ENCODE results near the gene TMPRSS3.

Gene TMPRSS3

DNA sequence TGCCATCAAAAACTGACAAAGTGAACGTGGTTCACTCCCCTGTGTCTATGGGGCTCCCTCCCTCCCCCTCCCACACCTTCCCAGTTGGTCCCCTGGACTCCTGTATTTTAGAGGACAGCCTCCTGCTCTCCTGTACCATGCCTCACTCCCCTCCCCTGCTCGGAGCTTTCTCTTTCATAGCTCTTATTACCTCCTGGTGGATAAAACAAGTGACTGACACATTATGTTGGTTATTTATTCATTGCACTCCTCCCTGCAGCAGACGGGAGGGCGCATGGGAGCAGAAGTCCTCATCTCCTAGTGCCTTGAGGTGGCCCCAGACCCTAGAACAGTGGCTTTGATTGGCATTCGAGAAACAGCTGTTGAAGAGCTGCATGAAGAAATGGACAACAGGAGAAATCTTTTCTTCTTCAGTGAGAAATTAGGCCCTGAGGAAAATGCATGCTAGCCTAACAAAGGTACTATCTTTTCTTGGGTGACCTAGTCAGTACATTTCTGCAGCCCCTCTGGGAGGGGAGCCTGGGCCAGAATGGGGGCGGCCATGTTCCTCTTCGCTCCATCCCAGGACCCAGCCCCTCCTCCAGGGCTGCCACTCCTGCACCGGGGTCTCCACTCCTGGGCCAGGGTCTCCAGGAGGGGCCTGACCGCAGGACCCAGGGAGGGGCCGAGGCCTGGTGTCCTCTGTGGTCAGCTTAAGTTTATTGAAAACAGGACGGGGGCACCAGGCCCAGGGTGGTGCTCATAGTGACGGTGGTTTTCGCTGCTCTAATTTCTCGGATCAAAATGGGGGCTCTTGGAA lies 28.3 kb downstream of the TMPRSS3 start:
- DNase-seq: no peak

DNA sequence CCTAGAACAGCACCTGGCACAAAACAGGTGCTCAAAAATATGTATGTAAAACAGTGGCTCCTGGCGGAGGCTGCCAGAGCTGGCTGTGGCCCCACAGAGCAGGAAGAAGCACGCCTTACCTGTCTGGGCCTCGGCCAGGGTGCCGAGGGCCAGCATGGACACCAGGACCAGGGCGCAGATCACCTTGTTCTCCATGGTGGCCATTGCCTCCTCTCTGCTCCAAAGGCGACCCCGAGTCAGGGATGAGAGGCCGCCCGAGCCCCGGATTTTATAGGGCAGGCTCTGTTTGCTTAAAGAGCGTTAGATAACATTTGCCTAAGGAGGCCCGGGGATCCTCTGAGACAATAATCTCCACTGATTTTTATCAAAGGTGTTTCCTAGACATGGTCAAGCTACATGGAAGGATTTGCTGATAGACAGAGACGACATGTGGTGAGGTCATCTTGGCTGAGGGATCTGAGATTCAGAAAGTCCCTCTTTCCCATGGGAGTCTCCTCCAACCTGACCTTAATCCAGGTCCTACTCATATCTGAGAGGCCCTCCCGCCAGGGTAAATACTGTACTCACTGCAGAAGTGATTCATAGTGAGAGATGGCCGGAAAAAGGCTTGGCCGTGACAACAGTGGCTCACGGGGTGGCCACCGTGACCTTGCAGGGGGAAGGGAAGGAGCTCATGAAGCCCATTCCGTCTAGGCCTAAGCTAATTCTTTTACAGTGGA lies 29.4 kb downstream of the TMPRSS3 start, which contains the start of gene TFF1:
Gene TFF1 (minus strand): TSS at position 244 of the 719 bp plus-strand sequence. CDS start 40 bp downstream, at position 204.
- no peak for DNase-seq

DNA sequence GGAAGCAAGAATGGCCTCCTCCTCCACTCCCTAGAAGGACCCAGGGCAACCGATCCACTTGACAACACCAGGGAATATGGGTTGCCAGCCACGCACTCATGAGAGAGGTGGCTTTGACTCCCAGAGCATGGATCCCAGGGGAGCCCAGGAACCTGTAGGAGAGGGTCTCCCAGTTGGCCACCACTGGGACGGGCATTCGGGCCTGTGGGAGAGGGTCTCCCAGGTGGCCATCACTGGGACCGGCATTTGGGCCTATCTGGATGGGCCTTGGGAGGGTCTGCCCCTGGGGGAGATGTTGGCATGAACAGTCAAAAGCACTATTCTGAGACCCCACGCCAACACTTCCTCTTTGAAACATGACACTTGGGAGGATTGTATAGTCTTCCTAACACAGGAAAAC lies 30.1 kb downstream of the TMPRSS3 start:
- DNase-seq: no peak

DNA sequence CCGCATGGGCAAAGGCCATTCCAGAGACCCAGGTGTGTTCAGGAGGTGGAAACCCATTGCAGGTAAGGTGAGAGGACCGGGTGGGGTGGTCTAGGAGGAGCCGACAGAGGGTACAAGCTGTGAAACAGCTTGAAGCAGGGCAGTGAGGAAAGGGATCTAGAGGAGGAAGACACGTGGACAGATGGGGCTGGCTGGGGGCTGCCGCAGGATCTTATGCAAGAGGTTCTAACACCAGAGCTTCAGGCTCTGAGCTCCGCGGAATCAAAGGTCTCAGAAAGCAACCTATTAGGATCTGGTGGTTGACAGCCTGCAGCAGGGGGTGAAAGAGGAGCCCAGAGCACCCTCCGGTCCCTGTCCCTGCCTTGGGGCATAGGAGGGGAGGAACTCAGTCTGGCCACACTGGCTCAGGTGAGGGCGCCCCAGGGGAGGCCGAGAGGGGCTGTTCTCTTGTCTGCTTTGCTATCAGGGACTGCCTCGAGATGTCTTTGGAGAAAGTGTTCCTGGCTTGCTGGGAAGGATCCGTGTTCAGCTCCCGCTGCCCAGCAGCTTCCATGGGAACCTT lies 31.5 kb downstream of the TMPRSS3 start:
- DNase-seq: no peak

DNA sequence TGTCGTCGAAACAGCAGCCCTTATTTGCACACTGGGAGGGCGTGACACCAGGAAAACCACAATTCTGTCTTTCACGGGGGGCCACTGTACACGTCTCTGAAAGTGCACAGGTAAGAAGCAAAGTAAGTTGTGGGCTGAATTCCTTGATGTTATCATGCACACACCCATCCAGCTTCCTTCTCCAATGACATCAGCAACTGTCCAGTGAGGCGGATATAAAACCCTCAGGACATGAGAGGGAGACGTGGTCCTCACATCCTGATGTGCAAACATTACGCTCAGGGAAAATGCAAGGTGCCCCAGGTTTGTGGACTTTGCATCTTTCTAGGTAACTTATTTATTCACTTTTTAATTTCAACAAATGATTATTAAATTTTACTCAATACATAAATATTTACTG lies 32.5 kb downstream of the TMPRSS3 start:
- DNase-seq: no peak

DNA sequence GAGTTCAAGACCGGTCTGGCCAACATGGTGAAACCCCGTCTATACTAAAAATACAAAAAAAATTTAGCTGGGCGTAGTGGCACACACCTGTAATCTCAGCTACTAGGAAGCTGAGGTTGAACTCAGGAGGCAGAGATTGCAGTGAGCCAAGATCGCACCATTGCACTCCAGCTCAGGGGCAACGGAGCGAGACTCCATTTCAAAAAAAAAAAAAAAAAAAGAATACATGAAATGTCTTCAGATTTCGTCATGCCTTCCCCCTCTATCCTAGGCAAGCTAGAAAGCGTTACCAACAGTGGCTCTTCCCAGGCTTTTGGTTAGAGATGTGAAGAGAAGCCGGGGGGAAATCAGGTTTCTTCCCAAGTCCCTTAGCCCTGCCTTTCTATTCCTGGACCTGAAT lies 33.2 kb downstream of the TMPRSS3 start:
- DNase-seq: no peak

DNA sequence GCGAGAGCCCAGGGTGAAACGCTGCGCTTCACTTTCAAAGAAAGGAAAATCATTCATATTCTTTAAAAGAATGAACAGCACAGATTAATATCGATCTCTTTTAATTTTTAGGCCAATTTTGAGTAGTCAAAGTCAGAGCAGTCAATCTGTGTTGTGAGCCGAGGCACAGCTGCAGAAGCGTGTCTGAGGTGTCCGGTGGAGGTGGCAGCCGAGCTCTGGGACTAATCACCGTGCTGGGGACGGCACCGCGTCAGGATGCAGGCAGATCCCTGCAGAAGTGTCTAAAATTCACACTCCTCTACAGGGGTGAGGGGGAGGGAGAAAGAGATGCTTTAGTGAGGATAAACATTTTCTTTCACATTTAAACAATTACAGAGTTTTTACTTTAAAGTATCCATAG lies 33.7 kb downstream of the TMPRSS3 start:
- no peak for DNase-seq

DNA sequence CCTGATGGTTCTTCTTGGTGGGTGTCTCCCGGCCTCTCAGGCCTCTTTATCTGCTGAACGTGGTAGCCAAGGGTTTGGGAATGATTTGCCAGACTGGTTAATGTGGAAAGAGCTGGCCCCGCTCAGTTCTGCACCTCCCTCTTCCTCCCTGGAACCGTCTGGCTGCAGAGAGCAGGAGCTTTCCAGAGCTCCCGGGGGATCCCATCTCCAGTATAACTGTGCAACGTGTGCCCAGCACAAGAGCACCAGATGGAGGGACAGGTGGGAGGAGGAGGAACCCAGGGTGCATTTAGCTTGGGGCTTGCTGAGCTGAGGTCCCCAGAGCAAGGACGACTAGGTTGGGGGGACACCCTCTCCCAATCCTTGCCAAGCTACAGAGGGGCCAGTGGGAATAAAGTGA lies 34.6 kb downstream of the TMPRSS3 start:
- no peak for DNase-seq

DNA sequence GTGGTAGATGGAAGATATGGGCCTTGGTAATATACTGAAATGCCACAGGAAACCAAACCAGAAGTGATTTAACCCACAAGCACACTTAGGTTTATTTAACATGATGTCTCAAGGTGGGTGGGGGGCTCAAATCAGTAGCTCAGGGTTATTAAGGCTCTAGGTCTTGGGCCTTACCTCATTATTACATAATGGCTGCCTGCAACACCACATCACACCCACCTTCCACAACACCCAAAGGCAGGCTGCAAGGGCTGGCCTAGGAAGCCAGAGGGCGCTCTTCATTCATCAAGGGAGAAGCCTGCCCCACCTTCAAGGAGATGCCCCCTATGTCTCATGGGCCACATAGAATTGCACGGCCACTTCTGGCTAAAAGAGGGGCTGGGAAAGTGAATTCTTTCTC lies 35.5 kb downstream of the TMPRSS3 start:
- no peak for DNase-seq

DNA sequence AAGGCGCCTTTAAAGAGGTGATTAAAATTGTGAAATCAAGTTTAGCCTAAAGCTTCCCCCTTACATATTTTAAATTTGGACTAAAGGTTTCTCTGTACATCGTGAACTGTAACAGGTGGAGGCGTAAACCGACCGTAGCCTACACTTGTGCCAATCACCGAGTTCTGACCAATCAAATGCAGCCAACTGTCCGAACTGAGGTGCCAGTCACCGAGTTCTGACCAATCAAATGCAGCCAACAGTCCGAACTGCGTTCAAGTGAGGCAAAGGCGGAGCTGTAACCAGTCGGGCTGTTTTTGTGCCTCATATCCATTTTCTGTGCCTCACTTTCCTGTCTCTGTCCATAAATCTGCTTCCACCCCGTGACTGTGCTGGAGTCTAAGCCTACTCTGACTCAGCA lies 36.9 kb downstream of the TMPRSS3 start:
- DNase-seq: no peak

DNA sequence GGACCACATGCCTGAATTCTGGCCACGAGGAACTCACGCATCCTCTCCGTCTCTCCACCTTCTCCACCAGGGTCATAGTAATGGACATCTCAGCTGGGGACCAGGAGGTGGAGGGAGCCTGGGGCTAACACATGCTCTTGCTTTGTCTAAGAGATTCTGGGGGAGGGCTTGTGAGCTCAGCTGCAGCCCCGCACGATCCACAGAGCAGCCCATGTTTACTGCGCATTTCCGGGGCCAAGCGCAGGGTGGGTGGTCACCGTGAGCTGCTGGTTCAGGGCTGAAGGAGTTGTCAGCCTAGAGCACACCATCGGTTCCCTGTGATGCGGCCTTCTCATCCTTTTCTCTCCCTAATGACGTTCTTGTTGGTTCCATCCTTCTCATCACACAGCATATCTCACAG lies 37.6 kb downstream of the TMPRSS3 start:
- DNase-seq: no peak

DNA sequence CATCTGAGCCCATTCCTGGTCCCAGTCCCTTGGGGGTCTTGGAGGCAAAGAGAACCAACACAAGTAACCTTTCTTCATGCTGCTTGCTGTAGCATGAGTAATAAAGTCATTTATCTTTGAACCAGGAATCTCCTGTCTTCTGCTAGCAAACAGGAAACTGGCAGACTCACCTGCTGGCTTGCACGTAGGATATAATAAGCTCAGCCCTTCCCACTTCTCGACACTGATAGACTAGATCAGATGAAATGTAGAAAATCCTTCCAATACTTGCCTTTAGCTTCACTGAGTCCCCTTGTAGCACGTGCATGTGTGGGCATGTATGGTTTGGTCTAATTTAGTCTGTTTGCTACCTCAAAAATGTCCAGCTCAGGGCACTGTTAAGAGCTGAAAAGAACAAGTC lies 38.5 kb downstream of the TMPRSS3 start:
- DNase-seq: no peak

DNA sequence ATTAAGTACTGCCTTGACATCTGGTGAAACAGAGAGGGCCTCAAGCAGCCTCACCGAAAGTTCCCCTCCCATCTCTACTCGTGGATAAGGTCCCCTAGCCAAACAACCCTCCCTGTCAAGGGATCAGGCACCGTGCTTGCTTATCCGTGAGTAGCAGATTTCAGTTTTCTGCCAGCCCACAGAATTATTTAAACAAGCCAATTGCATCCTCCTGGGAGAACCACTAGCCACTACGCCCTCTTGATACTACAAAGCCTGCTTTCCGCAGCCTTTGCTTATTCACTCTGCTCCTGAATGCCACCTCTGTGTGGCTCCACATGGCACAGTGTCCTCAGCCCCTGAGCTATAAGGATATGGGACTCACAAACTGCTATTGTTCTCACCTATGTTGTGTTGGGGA lies 39.2 kb downstream of the TMPRSS3 start:
- no peak for DNase-seq

DNA sequence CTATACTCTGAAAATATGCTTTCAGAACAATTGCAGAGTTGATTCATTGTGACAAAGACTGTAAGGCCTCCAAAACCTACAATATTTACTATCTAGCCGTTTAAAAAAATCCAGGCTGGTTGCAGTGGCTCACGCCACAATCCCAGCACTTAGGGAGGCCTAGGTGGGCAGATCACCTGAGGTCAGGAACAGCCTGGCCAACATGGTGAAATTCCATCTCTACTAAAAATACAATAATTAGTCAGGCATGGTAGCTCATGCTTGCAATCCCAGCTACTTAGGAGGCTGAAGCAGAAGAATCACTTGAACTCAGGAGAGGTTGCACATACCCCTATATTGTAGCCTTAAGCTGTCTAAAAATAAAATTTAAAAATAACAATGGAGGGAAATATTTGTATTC lies 39.8 kb downstream of the TMPRSS3 start:
- DNase-seq: no peak

DNA sequence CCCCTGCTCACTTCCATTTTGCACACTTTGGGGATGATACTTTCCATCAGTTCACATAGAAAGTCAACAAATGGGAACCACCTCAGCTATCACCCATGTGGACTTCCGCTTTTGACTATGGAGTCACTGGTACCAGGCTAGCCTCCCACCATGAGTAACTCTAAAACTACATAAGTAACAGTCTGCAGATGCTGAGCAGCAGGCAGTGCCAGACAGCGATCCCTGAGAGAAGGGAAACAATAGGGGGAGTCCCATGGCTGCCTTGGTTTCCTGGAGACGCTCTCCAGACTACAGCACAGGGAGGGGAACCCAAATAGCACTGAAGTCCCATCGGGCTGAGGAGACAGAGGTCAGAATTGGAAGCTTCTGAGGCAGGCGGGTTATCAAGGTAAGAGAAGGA lies 42.2 kb downstream of the TMPRSS3 start:
- no peak for DNase-seq

DNA sequence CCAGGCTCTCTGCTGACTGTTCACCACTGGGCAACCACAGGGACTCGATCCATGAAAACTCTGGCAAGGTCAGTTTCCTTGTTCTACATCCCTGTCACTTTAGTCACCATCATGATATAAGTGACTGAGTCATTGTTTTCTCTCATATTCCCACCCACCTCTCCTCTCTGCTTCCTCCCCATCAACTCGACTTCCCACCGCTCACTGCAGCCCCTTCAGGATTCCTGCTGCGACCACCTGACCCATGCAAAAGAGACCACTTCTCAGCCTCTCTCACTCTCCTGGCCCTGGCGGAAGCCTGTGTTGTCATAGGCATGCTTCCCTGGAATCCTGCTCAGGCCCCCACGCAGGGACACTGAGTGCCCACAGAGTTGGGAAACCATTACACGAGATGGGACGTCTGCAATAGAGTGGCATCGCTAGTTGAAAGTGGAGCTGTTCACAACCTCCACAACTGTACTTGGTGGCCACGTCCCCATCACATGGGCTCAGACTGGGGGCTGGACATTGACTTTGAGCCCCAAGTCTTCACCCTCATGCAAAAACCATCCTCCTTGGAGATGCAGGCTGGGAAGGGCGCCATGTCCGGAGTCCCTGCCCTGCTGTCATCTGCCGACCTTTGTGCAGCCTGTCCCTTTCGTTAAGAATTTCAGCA lies 43.3 kb downstream of the TMPRSS3 start:
- no peak for DNase-seq

DNA sequence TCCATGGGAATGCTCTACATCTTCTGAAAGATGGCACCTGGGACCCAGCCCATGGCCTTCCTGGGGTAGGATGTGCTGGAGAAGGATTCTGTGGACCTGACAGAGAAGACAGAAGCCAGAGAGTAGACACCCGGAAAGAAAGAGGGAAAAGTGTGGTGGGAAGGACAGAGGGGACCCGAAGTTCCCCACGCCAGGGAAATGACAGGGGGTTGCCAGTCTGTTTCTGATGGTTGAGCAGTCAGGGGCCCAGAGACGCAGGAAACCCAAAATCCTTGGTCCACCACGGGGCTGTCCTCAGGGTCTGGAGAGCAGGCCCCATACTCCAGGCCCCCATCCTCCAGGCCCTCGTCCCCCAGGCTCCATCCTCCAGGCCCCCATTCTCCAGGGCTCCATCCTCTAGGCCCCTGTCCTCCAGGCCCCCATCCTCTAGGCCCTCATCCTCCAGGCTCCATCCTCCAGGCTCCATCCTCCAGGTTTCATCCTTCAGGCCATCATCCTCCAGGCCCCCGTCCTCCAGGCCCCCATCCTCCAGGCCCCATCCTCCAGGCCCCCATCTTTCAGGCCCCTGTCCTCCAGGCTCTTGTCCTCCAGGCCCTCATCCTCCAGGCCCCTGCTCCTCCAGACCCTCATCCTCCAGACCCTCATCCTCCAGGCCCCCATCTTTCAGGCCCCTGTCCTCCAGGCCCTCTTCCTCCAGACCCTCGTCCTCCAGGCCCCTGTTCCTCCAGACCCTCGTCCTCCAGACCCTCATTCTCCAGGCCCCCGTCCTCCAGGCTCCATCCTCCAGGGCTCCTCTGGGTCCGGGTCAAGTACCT lies 44.0 kb downstream of the TMPRSS3 start:
- DNase-seq: no peak

DNA sequence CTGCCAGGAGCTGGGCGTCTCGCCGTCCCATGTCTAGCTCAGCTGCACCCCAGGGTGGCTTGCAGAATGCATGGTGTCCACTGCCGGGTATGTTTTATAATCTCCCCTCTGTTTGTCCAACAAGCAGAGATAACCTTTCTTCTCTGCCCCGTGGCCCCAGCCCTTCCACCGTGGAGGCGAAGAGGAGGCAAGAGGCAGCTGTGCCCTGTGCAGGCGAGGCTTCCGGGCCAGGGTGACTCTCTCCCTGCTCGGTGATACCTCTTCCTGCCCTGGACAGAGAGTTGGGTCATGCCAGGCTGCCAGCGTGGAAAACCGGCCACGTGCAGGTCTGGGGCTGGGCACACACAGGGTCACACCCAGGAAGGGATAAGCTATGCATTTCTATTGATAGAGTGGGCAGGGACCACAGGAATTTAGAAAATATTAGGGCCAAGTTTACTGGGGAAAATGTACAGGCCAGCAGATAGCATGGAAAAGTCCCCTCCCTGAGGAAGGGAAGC lies 44.9 kb downstream of the TMPRSS3 start, which contains the start of gene TFF2:
Gene TFF2 (minus strand): TSS at position 68 of the 500 bp plus-strand sequence. CDS start 37 bp downstream, at position 31.
- DNase-seq: no peak

DNA sequence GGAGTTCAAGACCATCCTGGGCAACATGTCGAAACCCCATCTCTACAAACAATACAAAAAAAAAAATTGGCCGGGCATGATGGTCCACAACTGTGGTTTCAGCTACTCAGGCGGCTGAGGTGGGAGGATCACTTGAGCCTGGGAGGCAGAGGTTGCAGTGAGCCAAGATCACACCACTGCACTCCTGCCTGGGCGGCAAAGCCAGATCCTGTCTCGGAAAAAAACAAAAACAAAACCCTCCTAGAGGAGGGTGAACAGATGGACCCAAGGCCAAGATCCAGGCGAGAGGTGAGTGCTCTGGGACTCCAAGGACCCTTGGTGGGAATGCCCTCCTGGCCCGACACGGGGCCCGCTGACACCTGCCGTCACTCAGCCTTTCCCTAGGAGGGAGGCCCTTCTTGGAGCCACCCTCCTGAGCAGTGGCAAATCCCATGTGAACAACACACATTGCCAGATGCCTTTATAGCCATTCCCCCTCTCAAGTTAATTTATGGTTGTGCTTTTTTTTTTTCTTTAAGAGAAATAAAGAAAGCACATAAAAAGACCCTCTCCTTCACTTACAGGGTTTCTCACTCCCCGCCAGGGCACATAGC lies 45.4 kb downstream of the TMPRSS3 start:
- DNase-seq: no peak

DNA sequence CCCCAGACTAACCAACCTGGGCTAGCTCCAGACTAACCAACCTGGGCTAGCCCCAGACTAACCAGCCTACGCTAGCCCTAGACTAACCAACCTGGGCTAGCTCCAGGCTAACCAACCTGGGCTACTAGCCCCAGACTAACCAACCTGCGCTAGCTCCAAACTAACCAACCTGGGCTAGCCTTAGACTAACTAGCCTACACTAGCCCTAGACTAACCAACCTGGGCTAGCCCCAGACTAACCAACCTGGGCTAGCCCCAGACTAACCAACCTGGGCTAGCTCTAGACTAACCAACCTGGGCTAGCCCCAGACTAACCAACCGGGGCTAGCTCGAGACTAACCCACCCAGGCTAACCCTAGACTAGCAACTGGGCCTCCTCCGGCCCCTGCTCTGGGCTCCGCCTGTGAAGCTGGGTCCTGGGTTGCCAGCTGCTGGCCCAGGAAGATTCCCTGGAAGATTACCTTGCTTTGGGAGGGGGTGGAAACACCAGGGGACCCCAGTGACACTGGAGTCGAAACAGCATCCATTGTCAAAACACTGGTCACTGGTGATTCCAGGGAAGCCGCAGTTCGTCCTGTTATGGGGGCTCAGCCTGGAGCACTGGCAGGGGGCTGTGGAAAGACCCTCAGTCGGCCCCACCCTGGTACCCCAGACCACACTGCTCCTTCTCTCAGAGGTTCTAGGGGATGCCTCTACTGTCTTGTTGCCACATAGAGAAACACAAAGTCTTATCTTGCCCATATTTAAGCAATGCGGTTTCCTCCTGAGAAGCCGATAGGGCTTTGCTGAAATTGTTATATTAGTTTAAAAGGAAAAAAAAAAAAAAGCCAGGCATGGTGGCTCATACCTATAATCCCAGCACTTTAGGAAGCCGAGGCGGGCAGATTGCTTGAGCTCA lies 46.2 kb downstream of the TMPRSS3 start:
- no peak for DNase-seq

DNA sequence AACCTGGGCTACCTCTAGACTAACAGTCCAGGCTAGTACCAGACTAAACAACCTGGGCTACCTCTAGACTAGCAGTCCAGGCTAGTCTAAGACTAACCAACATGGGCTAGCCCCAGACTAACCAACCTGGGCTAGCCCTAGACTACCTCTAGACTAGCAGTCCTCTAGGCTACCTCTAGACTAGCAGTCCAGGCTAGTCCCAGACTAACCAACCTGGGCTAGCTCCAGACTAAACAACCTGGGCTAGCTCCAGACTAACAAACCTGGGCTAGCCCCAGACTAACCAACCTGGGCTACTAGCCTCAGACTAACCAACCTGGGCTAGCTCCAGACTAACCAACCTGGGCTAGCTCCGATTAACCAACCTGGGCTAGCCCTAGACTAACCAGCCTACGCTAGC lies 47.1 kb downstream of the TMPRSS3 start:
- DNase-seq: no peak
